Lower leg skin (tissue), 3 donors: ENCODE measurements around the gene PTOV1.

Source experiments
- POLR2A ChIP-seq, 2 donors: fragments of 450-650 bp; IDR thresholded peaks; one replicate each; pipeline ENCODE4 v1.6.1; 2016 to 2017; ENCODE audit warnings: antibody characterized with exemption in 2 of 2, mild to moderate bottlenecking in 1 of 2, moderate library complexity in 1 of 2
- TF ChIP-seq, protein P1 (sequence below), 3 donors: fragments of 450-650 bp; IDR thresholded peaks; one replicate each; pipeline ENCODE4 v1.5.1; 2016; ENCODE audit warnings: antibody characterized with exemption in 3 of 3, mild to moderate bottlenecking in 3 of 3, moderate library complexity in 2 of 3

DNA sequence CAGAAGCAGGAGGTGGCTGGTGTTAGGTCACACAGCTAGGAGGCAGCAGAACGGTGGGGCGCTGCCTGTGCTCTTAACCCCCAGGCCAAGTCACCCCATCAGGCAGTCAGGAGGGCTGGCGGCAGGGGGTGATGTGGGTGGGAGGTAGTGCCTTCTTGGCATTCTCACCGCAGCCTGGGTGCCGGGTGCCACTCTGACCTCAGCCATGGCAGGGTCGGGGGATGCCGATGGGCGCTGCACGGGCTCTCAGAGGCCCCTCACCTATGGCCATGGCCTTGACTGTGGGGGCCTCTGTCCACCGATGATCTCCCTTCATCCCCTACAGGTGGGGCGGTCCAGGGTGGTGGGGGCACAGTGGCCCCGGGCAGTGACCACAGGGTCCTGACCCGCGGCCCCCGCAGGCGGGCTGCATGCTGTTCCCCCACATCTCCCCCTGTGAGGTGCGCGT, 5.6 kb downstream of the PTOV1 start:
- TF ChIP-seq, protein P1, sequence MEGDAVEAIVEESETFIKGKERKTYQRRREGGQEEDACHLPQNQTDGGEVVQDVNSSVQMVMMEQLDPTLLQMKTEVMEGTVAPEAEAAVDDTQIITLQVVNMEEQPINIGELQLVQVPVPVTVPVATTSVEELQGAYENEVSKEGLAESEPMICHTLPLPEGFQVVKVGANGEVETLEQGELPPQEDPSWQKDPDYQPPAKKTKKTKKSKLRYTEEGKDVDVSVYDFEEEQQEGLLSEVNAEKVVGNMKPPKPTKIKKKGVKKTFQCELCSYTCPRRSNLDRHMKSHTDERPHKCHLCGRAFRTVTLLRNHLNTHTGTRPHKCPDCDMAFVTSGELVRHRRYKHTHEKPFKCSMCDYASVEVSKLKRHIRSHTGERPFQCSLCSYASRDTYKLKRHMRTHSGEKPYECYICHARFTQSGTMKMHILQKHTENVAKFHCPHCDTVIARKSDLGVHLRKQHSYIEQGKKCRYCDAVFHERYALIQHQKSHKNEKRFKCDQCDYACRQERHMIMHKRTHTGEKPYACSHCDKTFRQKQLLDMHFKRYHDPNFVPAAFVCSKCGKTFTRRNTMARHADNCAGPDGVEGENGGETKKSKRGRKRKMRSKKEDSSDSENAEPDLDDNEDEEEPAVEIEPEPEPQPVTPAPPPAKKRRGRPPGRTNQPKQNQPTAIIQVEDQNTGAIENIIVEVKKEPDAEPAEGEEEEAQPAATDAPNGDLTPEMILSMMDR (IDR thresholded peaks at IDR 0.05), result no peak
- no peak for TF ChIP-seq POLR2A (IDR thresholded peaks at IDR 0.05)
